Measurements from ENCODE around the gene CNTN5. TPM values are rescaled to one million over a fixed set of nuclear protein-coding genes. Genes with fewer than 3 reads are reported as not detected.

Gene CNTN5
- polyA plus RNA-seq, 1 donor from 2014 or later: 1.1 TPM

GRCh38 chr11:99535406-99535805 lies 514.7 kb downstream of the CNTN5 start:
- no peaks in the 10 kb centered on the region for H3K79me2 ChIP-seq (replicated peaks; ENCODE audit: insufficient read depth, low read length)
- no peak overlapping the region for H2AFZ ChIP-seq (ENCODE audit: low read depth, low read length)
- H3K9me3 ChIP-seq (ENCODE audit: low read length): no peaks in the 10 kb centered on the region
- H3F3A ChIP-seq (ENCODE audit: insufficient read depth, low read length, poor library complexity, severe bottlenecking): no peaks in the 10 kb centered on the region
- no peaks in the 10 kb centered on the region for H3K9me2 ChIP-seq (ENCODE audit: insufficient read depth, low read length)
- H3K27me3 ChIP-seq (ENCODE audit: insufficient read depth, low read depth, low read length): no peaks in the 10 kb centered on the region
- no peak overlapping the region for H3K4me3 ChIP-seq (ENCODE audit: low read length)
- H3K36me3 ChIP-seq (ENCODE audit: insufficient read depth, low read length): no peaks in the 10 kb centered on the region
- TF ChIP-seq SMC3 (conservative IDR thresholded peaks at IDR 0.05; ENCODE audit: poor library complexity) (no peak), RAD21 (conservative IDR thresholded peaks at IDR 0.05) (no peak), MXI1 (conservative IDR thresholded peaks at IDR 0.05; ENCODE audit: poor library complexity, severe bottlenecking) (no peak), TAF1 (IDR thresholded peaks at IDR 0.05; ENCODE audit: low read depth) (no peak), CTCF (IDR thresholded peaks at IDR 0.05; ENCODE audit: poor library complexity, severe bottlenecking) (no peak), EP300 (conservative IDR thresholded peaks at IDR 0.05; ENCODE audit: poor library complexity, severe bottlenecking) (no peak), POLR2AphosphoS5 (IDR thresholded peaks at IDR 0.05) (no peak), EZH2 (IDR thresholded peaks at IDR 0.05; ENCODE audit: borderline replicate concordance, insufficient read depth, low read length, poor library complexity, severe bottlenecking) (no peak), REST (IDR thresholded peaks at IDR 0.05; ENCODE audit: borderline replicate concordance) (no peak)
- H3K9ac ChIP-seq (ENCODE audit: low read length): no peak overlapping the region
- H3K4me2 ChIP-seq (ENCODE audit: low read length): no peak overlapping the region
- H4K20me1 ChIP-seq (ENCODE audit: insufficient read depth): no peaks in the 10 kb centered on the region
- H3K27ac ChIP-seq (ENCODE audit: low read length): no peak overlapping the region

GRCh38 chr11:99535819-99536218 lies 515.1 kb downstream of the CNTN5 start:
- Histone ChIP-seq H3K4me2 (ENCODE audit: low read length) (no peak overlapping the region), H3K9ac (ENCODE audit: low read length) (no peak overlapping the region), H2AFZ (ENCODE audit: low read depth, low read length) (no peak overlapping the region), H3K36me3 (ENCODE audit: insufficient read depth, low read length) (no peaks in the 10 kb centered on the region), H3K9me2 (ENCODE audit: insufficient read depth, low read length) (no peaks in the 10 kb centered on the region), H4K20me1 (ENCODE audit: insufficient read depth) (no peaks in the 10 kb centered on the region), H3K9me3 (ENCODE audit: low read length) (no peaks in the 10 kb centered on the region), H3K4me3 (ENCODE audit: low read length) (no peak overlapping the region), H3F3A (ENCODE audit: insufficient read depth, low read length, poor library complexity, severe bottlenecking) (no peaks in the 10 kb centered on the region), H3K27ac (ENCODE audit: low read length) (no peak overlapping the region), H3K27me3 (ENCODE audit: insufficient read depth, low read depth, low read length) (no peaks in the 10 kb centered on the region), H3K79me2 (replicated peaks; ENCODE audit: insufficient read depth, low read length) (no peaks in the 10 kb centered on the region)
- TF ChIP-seq EP300 (conservative IDR thresholded peaks at IDR 0.05; ENCODE audit: poor library complexity, severe bottlenecking) (no peak), RAD21 (conservative IDR thresholded peaks at IDR 0.05) (no peak), REST (IDR thresholded peaks at IDR 0.05; ENCODE audit: borderline replicate concordance) (no peak), TAF1 (IDR thresholded peaks at IDR 0.05; ENCODE audit: low read depth) (no peak), MXI1 (conservative IDR thresholded peaks at IDR 0.05; ENCODE audit: poor library complexity, severe bottlenecking) (no peak), CTCF (IDR thresholded peaks at IDR 0.05; ENCODE audit: poor library complexity, severe bottlenecking) (no peak), POLR2AphosphoS5 (IDR thresholded peaks at IDR 0.05) (no peak), SMC3 (conservative IDR thresholded peaks at IDR 0.05; ENCODE audit: poor library complexity) (no peak), EZH2 (IDR thresholded peaks at IDR 0.05; ENCODE audit: borderline replicate concordance, insufficient read depth, low read length, poor library complexity, severe bottlenecking) (no peak)
